Measurements from ENCODE around the gene TP53TG3.
"Not testable (repeated sequence)": the region's sequence is repeated elsewhere in the genome, so short reads cannot be mapped to it uniquely, and the experiment has no call there.

Gene TP53TG3, protein sequence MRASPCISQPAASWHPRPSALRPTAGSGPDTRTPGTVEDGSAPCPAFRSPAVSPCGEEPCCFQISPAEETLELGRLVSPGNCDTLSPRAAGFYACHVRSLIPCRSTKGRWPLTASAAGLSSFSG
- long read RNA-seq: 0 reads

GRCh38 chr16:32676065-32676464 is at the start of gene TP53TG3:
Gene TP53TG3, minus strand, starts transcription at chr16:32676165. Its CDS starts 68 bp downstream, at chr16:32676097.
- H3K4me3 ChIP-seq (replicated peaks; ENCODE audit: insufficient read depth, low read length); DNase-seq (ENCODE audit: low read depth in 1 of 2, low spot score in 1 of 2); H3K27ac ChIP-seq (replicated peaks); H3K27me3 ChIP-seq (ENCODE audit: insufficient read depth, poor library complexity, severe bottlenecking): not testable (repeated sequence)

DNA sequence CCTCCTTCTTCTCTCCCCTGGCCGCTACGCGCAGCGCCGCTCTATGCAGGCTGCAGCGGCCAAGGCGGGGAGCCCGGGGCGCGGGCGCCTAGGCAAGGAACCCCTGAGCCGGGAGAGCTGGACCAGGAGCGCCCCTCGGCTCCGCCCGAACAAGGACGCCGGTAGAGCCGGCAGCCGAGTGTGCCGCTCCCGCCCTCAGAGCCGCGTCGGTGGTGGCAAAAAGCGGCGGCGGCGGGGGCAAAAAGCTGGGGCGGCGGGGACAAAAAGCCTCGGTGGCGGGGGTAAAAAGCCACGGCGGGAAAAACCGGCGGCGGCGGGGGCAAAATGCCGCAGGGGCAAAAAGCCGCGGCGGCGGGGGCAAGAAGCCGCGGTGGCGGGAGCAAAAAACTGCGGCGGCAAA is 25.1 kb downstream of the TP53TG3 start:
- H3K4me3 ChIP-seq (replicated peaks; ENCODE audit: insufficient read depth, low read length); H3K27ac ChIP-seq (replicated peaks); H3K27me3 ChIP-seq (ENCODE audit: insufficient read depth, poor library complexity, severe bottlenecking); DNase-seq (ENCODE audit: low read depth in 1 of 2, low spot score in 1 of 2): not testable (repeated sequence)

DNA sequence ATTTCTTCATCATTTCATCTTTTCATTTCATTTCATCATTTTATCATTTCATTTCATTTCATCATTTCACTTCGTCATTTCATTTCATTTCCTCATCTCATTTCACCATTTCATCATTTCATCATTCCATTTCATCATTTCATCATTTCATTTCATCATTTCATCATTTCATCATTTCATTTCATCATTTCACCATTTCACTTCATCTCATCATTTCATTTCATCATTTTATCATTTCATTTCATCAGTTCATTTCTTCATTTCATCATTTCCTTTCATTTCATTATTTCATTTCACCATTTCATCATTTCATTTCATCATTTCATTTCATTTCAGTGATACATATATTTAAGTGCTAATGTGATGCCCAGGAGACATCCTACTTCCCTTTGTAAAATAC is 28.4 kb downstream of the TP53TG3 start:
- not testable (repeated sequence) for H3K27me3 ChIP-seq (ENCODE audit: insufficient read depth, poor library complexity, severe bottlenecking); H3K27ac ChIP-seq (replicated peaks); DNase-seq (ENCODE audit: low read depth in 1 of 2, low spot score in 1 of 2); H3K4me3 ChIP-seq (replicated peaks; ENCODE audit: insufficient read depth, low read length)

GRCh38 chr16:32646780-32647179 is 29.2 kb downstream of the TP53TG3 start:
- DNase-seq (ENCODE audit: low read depth in 1 of 2, low spot score in 1 of 2); H3K27ac ChIP-seq (replicated peaks); H3K27me3 ChIP-seq (ENCODE audit: insufficient read depth, poor library complexity, severe bottlenecking); H3K4me3 ChIP-seq (replicated peaks; ENCODE audit: insufficient read depth, low read length): not testable (repeated sequence)

GRCh38 chr16:32646177-32646576 is 29.8 kb downstream of the TP53TG3 start:
- not testable (repeated sequence) for H3K27ac ChIP-seq (replicated peaks); H3K4me3 ChIP-seq (replicated peaks; ENCODE audit: insufficient read depth, low read length); DNase-seq (ENCODE audit: low read depth in 1 of 2, low spot score in 1 of 2); H3K27me3 ChIP-seq (ENCODE audit: insufficient read depth, poor library complexity, severe bottlenecking)

GRCh38 chr16:32645278-32645908 is 30.6 kb downstream of the TP53TG3 start:
- H3K27ac ChIP-seq (replicated peaks); DNase-seq (ENCODE audit: low read depth in 1 of 2, low spot score in 1 of 2); H3K27me3 ChIP-seq (ENCODE audit: insufficient read depth, poor library complexity, severe bottlenecking); H3K4me3 ChIP-seq (replicated peaks; ENCODE audit: insufficient read depth, low read length): not testable (repeated sequence)

- not testable (repeated sequence) for H3K4me3 ChIP-seq (replicated peaks; ENCODE audit: insufficient read depth, low read length); DNase-seq (ENCODE audit: low read depth in 1 of 2, low spot score in 1 of 2); H3K27me3 ChIP-seq (ENCODE audit: insufficient read depth, poor library complexity, severe bottlenecking); H3K27ac ChIP-seq (replicated peaks)
Observed at GRCh38 chr16:32644715-32645114, 31.2 kb downstream of the TP53TG3 start.

- not testable (repeated sequence) for DNase-seq (ENCODE audit: low read depth in 1 of 2, low spot score in 1 of 2); H3K4me3 ChIP-seq (replicated peaks; ENCODE audit: insufficient read depth, low read length); H3K27me3 ChIP-seq (ENCODE audit: insufficient read depth, poor library complexity, severe bottlenecking); H3K27ac ChIP-seq (replicated peaks)
Observed at GRCh38 chr16:32637614-32638013, 38.4 kb downstream of the TP53TG3 start.

- H3K27me3 ChIP-seq (ENCODE audit: insufficient read depth, poor library complexity, severe bottlenecking); DNase-seq (ENCODE audit: low read depth in 1 of 2, low spot score in 1 of 2); H3K4me3 ChIP-seq (replicated peaks; ENCODE audit: insufficient read depth, low read length); H3K27ac ChIP-seq (replicated peaks): not testable (repeated sequence)
Observed at GRCh38 chr16:32632096-32632495, 43.9 kb downstream of the TP53TG3 start.
